Smooth muscle cell (in vitro differentiated cells): ENCODE measurements around the gene KCNQ1. TPM values are rescaled to one million over a fixed set of nuclear protein-coding genes. Genes with fewer than 3 reads are reported as not detected.
A peak's percentile ranks its signal among the peaks of the same experiment; 100 is the strongest.

Experiments
- DNase-seq: peaks from one replicate; lab custom pipeline; 2025; ENCODE audit not compliant: unreplicated experiment; lab: John Stamatoyannopoulos, UW
- H2AFZ ChIP-seq: fragments of 200-600 bp; sonication (generic); 2 replicates; pipeline ENCODE4 v1.6.0; 2016; ENCODE audit warnings: antibody characterized with exemption, low read depth, mild to moderate bottlenecking
- H3F3A ChIP-seq: fragments of 200-600 bp; sonication (generic); 2 replicates; pipeline ENCODE4 v1.6.0; 2017; ENCODE audit warnings: antibody characterized with exemption, low read depth
- H3K27ac ChIP-seq: fragments of 200-600 bp; sonication (generic); 2 replicates; pipeline ENCODE4 v1.5.1; 2016; ENCODE audit warnings: low read depth, mild to moderate bottlenecking
- H3K27me3 ChIP-seq: fragments of 200-600 bp; sonication (generic); 2 replicates; pipeline ENCODE4 v1.6.1; 2016; ENCODE audit warnings: low read depth, mild to moderate bottlenecking
- H3K36me3 ChIP-seq: fragments of 200-600 bp; sonication (generic); 2 replicates; pipeline ENCODE4 v1.5.1; 2016; ENCODE audit warnings: low read depth
- H3K4me1 ChIP-seq: fragments of 200-600 bp; sonication (generic); 2 replicates; pipeline ENCODE4 v1.5.1; 2016; ENCODE audit warnings: low read depth
- H3K4me2 ChIP-seq: fragments of 200-600 bp; sonication (generic); 2 replicates; pipeline ENCODE4 v1.6.0; 2016; ENCODE audit warnings: mild to moderate bottlenecking
- H3K4me3 ChIP-seq: fragments of 200-600 bp; sonication (generic); 2 replicates; pipeline ENCODE4 v1.5.1; 2016; ENCODE audit warnings: mild to moderate bottlenecking
- H3K79me2 ChIP-seq: fragments of 200-600 bp; sonication (generic); 2 replicates; pipeline ENCODE4 v1.6.0; 2016; ENCODE audit warnings: low read depth, mild to moderate bottlenecking
- H3K9ac ChIP-seq: fragments of 200-600 bp; sonication (generic); 2 replicates; pipeline ENCODE4 v1.6.0; 2016; ENCODE audit warnings: low read depth
- H3K9me3 ChIP-seq: fragments of 200-600 bp; sonication (generic); replicated peaks from 2 replicates; pipeline ENCODE4 v1.5.1; 2016; ENCODE audit warnings: low read depth
- H4K20me1 ChIP-seq: fragments of 200-600 bp; sonication (generic); 2 replicates; pipeline ENCODE4 v1.6.0; 2016; ENCODE audit warnings: low read depth
- WGBS: methylation state at CpG from one replicate; pipeline ENCODE4 v1.1.7; 2016; ENCODE audit warnings: low lambda C conversion rate; 5-methylcytosine and 5-hydroxymethylcytosine counted together
- polyA plus RNA-seq: library from polyadenylated mRNA; unstranded; fragments of >200 nt; fragmentation: Nextera tagmentation; extraction: Ambion mirVana; gene quantifications from 2 replicates; pipeline ENCODE4 v1.2.1, GENCODE V29; 2016
- total RNA-seq: library from RNA; depleted of rRNA; stranded (reverse); fragments of >200 nt; gene quantifications from 2 replicates; pipeline ENCODE4 v1.2.3, GENCODE V29; 2014
- TF ChIP-seq, protein P1 (sequence below): fragments of 200-600 bp; sonication (generic); IDR thresholded peaks from 2 replicates; pipeline ENCODE4 v1.5.1; 2017; ENCODE audit warnings: borderline replicate concordance, mild to moderate bottlenecking, antibody characterized with exemption; ENCODE audit not compliant: insufficient read depth, poor library complexity, severe bottlenecking

The KCNQ1 gene
- total and polyA plus RNA-seq, 2 experiments from 2014 or later = 1.3 to 2.3 TPM

- TF ChIP-seq, protein P1, sequence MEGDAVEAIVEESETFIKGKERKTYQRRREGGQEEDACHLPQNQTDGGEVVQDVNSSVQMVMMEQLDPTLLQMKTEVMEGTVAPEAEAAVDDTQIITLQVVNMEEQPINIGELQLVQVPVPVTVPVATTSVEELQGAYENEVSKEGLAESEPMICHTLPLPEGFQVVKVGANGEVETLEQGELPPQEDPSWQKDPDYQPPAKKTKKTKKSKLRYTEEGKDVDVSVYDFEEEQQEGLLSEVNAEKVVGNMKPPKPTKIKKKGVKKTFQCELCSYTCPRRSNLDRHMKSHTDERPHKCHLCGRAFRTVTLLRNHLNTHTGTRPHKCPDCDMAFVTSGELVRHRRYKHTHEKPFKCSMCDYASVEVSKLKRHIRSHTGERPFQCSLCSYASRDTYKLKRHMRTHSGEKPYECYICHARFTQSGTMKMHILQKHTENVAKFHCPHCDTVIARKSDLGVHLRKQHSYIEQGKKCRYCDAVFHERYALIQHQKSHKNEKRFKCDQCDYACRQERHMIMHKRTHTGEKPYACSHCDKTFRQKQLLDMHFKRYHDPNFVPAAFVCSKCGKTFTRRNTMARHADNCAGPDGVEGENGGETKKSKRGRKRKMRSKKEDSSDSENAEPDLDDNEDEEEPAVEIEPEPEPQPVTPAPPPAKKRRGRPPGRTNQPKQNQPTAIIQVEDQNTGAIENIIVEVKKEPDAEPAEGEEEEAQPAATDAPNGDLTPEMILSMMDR = no peak
- H3K27me3 ChIP-seq = no peaks in the 10 kb centered on the region
- H3K9ac ChIP-seq = no peak overlapping the region
- WGBS = 97% methylated on average over 8 of the region's 8 CpGs
- H3K79me2 ChIP-seq = peaks cover 14% of the 10 kb centered on the region
- H3K4me2 ChIP-seq = no peak overlapping the region
- H3K4me1 ChIP-seq = peaks cover 16% of the 10 kb centered on the region
- H3K27ac ChIP-seq = no peak overlapping the region
- no peak overlapping the region for H2AFZ ChIP-seq
- no peak overlapping the region for H3K4me3 ChIP-seq
- DNase-seq = no peak
- no peaks in the 10 kb centered on the region for H3K9me3 ChIP-seq
- peaks cover 23% of the 10 kb centered on the region for H4K20me1 ChIP-seq
- H3F3A ChIP-seq = no peaks in the 10 kb centered on the region
- no peaks in the 10 kb centered on the region for H3K36me3 ChIP-seq
Observed at GRCh38 chr11:2878782-2879181, 434.0 kb downstream of the KCNQ1 start.

GRCh38 chr11:2880646-2881045 is 435.8 kb downstream of the KCNQ1 start:
- Histone ChIP-seq H3K4me1 (peaks cover 16% of the 10 kb centered on the region), H3F3A (no peaks in the 10 kb centered on the region), H3K9ac (no peak overlapping the region), H3K79me2 (peaks cover 25% of the 10 kb centered on the region), H3K36me3 (no peaks in the 10 kb centered on the region), H3K27me3 (no peaks in the 10 kb centered on the region), H2AFZ (no peak overlapping the region), H3K27ac (no peak overlapping the region), H3K9me3 (no peaks in the 10 kb centered on the region), H3K4me3 (no peak overlapping the region), H3K4me2 (no peak overlapping the region), H4K20me1 (peaks cover 35% of the 10 kb centered on the region)
- DNase-seq = no peak
- TF ChIP-seq, protein P1 = no peak
- 96% methylated on average over 7 of the region's 7 CpGs for WGBS

DNA sequence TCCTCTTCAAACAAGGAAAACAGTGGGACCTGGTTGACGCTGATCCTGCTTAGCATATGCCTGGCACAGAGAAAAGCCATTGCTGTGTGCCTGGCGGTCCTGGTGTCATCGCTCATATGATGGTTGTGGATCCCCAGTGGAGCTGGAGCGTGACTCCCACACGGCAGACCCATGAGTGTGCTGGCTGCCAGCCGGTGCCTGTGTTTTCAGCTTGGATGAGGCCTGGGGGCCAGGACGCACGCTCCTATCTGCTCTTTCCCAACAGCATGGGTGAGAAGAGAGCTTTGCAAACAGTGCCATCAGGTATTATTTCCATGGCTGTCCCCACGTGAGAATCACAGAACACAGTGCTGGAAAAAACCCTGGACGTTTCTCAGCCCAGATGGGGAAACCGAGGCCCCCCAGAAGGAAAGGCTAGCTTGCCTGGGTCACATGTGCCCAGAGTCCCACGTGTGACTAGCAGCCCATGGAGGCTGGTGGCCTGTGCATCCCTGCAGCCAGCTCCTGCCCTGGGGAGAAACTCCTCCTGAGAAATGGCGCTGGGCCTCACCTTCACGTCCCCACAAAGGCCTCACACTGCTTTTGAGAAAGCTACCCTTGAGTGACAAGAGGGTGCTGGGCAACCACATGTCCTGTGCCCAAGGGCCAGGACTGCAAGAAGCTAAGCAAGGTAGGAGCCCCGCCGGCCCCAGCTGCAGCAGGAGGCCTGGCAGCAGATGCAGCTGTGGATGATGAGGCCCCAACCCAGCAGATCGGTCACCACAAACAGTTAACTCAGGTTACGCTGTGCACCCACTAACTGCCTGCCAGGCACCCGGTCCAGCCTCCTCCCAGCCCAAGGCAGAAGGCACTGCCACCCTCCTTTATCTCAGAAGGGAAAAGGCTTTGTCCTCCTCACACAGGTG is 436.5 kb downstream of the KCNQ1 start:
- Histone ChIP-seq H3F3A (peaks cover 1% of the 10 kb centered on the region), H2AFZ (no peak overlapping the region), H4K20me1 (peaks cover 35% of the 10 kb centered on the region), H3K4me3 (no peak overlapping the region), H3K27ac (no peak overlapping the region), H3K9ac (no peak overlapping the region), H3K36me3 (no peaks in the 10 kb centered on the region), H3K79me2 (peaks cover 25% of the 10 kb centered on the region), H3K27me3 (no peaks in the 10 kb centered on the region), H3K4me2 (no peak overlapping the region), H3K9me3 (no peaks in the 10 kb centered on the region), H3K4me1 (peaks cover 17% of the 10 kb centered on the region)
- TF ChIP-seq, protein P1 = no peak
- WGBS = 79% methylated on average over 19 of the region's 19 CpGs
- DNase-seq = no peak

DNA sequence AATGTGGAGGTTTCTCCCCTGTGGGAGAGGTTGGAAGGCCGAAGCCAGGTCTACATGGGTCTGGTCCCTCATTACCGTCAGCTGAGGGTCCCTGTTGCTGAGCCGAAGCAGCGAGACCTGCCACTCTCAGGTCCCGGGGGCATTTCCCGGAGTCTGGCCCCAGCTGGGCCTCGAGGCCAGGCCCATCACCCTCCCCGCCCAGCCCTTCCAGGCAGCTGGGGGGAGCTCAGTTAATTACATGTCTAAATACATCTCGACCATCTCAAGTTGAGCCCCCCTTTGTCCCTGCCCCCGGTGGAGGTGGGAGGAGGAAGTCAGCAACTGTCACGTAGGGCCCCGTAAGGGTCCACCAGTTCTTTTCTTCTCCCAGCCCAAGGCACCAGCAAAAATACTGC is 437.2 kb downstream of the KCNQ1 start:
- Histone ChIP-seq H3F3A (peaks cover 8% of the 10 kb centered on the region), H3K36me3 (no peaks in the 10 kb centered on the region), H3K27me3 (no peaks in the 10 kb centered on the region), H3K9ac (no peak overlapping the region), H3K9me3 (no peaks in the 10 kb centered on the region), H3K4me1 (peaks cover 20% of the 10 kb centered on the region), H3K79me2 (peaks cover 25% of the 10 kb centered on the region), H4K20me1 (peaks cover 35% of the 10 kb centered on the region), H3K4me3 (peak overlapping the region; percentile 95), H3K4me2 (peak overlapping the region; percentile 97), H3K27ac (no peak overlapping the region), H2AFZ (no peak overlapping the region)
- 48% methylated on average over 12 of the region's 12 CpGs for whole genome bisulfite sequencing
- TF ChIP-seq, protein P1 = no peak
- DNase-seq = no peak
